GM04504 (cell line): Measurements from ENCODE around the gene SEC14L6.

Experiments used
- DNase-seq: peaks from one replicate; pipeline ENCODE4 v3.0.0-alpha.2; 2012; ENCODE audit warnings: low read depth

SEC14L6 gene

DNA sequence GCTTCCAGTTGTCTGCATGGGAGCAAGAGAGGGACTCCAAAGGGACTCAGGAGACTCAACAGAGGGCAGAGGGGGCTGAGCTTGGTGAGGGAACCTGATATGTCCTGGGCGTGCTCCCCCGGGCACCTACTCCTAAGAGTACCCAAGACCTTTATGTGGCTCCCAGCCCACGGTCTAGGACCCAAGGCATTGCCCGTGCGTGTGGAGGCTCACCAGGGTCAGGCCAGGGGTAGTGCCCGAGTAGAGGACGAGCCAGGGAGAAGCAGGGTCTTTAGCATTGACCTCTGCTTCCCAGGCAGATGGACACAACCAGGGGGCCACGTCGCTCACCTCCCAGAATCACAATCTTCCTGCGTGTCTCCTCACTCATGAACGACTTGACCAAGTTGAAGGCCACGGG lies 54.4 kb downstream of the SEC14L6 start:
- no peak for DNase-seq

DNA sequence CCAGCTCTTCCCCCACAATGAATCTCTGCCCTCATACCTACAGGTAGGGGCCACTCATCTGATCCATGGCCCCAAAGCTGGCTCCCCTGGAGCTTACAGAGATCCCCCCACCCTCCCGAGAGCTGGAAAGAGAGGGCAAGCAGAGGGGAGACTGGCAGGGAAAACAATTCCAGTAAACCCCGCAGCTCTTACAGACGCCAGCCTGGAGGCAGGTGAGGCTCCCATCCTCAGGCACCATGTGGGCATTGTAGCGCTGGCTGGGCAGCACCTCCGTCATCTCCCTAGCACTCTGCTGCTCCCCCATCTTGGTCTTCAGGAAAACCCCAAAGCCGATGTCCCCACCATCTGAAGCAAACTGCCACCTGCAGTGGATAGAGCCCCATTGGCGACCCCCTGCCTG lies 55.2 kb downstream of the SEC14L6 start:
- no peak for DNase-seq

DNA sequence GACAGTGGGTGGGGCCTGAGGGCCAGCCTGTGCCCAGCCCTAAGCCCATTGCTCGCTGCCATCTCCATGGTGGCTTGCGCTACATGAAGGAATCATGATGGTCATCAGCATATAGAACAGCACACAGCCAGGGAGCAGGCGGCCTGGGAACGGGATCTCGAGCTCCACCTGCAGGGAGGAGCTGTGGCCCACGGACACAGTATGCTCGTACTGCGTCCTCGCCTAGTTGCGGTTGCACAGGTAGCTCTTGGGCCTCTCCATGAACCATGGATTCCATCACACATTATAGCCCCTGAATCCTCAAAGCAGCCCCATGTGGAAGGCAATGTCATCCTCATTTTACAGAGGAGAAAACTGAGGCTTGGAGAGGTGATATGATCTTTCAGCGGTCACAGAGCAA lies 56.1 kb downstream of the SEC14L6 start:
- no peak for DNase-seq

DNA sequence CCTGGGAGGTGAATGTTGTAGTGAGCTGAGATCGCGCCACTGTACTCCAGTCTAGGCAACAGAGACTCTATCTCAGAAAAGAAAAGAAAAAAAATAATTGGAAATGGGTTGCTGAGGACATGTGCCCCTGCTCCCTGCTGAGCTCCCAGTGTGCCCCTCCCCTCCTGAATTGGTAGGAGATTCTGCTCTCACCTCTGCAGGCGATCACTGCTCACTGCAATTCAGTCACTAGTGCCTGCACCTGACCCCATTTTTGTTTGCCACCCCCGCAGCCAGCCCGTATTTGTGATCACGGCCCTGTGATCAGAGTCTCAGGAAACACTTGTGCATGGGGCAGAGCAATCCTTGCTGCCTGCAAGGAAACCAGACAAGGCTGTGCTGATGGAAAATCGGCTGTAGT lies 58.4 kb downstream of the SEC14L6 start:
- no peak for DNase-seq

DNA sequence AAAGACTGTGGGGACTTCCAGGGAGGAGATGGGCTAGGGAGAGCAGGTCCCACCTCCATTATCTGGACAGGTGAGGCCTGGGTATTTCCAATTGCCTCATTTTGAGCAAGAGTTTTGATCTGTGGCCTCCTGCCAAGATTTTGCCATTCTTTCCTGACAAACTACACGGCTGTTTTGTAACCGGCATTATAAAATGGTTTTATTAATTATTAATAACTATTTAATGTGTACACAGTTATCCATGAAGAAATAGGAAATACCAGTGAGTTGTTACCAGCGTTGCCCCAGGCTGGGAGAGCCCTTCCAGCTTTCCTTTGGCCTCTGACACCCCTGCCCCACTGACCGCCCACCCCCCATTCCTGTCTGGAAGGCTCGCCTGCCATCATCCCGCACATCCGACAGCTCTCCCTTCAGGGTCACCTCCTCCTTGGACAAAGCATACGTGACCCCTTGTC lies 59.9 kb downstream of the SEC14L6 start:
- no peak for DNase-seq

DNA sequence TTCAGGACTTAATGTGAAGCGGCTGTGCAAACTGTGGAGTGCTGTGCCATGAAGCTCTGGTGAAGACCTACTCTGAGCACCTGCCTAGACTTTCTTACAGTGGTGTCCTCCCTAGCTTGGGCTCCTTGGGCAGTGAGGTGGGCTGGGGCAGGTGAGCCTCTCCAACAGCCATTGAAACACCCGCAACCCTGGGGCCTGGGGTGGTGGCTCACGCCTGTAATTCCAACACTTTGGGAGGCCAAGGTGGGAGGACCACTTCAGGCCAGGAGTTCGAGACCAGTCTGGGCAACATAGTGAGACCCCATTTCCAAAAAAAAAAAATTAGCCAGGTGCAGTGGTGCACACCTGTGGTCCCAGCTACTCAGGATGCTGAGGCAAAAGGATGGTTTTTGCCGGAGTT lies 60.4 kb downstream of the SEC14L6 start:
- no peak for DNase-seq

DNA sequence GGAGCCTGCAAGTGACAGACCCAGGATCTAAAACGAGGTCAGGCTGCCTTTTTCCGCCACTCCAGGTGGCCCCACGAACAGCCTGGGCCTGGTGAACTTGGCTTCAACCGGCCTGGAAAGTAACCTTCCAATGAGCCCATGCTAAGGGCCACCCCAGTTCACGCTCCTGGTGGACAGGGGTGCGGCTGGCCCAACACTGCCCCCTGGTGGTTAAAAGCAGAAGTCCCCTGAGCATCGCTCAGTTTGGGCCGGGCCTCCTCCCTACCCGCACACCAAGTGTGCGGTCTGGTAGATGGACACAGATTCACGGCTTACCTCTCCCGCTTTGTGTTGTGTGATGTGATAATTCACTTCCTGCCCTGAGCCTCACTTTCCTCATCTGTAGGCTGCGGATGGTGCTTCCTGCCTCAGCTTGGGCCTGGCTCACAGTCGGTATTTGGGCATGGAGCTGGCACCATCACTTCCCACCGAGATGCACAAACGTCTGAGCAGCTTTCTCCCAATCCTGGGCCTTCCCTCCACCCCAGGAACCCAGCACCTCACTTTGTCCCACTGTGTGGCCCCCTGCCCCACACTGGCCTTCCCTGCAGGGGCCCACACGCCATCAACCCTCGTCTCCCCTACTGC lies 61.1 kb downstream of the SEC14L6 start:
- DNase-seq = peak; percentile 23

DNA sequence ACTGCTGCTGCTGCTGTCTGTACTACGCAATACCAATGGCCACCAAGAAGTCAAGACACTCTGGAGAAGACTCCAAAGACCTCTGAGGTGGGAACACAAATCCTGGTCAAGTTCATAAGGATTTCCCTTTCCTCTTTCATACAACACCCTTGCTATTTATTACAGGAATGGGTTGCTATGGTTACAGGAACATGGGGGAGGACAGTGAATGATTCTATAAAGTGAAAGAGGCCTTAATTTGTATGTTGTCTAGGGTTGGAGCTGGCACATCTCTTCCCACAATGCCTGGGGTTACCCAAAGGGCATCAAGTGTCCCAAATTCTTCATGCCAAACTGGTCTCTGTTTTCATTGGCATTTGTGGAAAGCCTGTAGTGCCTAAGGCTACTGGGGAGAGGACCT lies 63.4 kb downstream of the SEC14L6 start:
- no peak for DNase-seq

DNA sequence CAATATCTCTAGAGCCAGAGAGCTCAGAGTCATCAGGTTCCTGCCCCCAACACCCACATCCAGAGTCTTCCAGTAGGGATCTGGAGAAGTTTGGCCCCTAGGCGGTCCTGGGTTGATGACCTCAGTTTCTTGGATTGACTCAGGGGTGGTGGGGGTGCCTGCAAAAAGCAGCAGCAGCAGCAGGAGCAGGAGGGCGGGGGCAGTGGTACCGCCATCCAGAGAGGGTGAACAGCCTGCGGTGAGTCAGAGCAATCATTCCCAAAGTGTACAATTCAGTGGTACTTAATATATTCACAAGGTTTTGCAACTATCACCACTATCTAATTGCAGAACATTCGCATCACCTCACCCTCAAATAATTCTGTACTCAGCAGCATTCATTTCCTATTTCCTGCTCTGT lies 64.8 kb downstream of the SEC14L6 start:
- no peak for DNase-seq

DNA sequence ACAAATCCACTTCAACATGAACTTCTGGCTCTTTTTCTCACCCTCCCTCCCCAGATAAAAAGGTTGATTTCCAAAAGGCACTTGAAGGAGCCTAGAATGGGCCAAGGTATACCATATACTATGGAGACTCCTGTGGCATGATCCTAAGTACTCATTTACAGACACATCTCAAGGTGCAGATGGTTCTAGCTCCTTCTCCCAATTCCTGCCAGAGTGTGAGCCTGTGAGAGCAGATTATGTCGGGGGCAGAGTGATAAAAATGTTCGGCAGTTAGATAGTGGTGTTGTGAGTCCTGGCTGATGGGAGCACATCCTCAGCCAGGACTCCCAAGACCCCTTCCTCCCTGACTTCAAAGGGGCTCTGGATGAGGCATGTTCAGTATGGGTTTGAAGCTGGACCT lies 66.6 kb downstream of the SEC14L6 start:
- DNase-seq = no peak

DNA sequence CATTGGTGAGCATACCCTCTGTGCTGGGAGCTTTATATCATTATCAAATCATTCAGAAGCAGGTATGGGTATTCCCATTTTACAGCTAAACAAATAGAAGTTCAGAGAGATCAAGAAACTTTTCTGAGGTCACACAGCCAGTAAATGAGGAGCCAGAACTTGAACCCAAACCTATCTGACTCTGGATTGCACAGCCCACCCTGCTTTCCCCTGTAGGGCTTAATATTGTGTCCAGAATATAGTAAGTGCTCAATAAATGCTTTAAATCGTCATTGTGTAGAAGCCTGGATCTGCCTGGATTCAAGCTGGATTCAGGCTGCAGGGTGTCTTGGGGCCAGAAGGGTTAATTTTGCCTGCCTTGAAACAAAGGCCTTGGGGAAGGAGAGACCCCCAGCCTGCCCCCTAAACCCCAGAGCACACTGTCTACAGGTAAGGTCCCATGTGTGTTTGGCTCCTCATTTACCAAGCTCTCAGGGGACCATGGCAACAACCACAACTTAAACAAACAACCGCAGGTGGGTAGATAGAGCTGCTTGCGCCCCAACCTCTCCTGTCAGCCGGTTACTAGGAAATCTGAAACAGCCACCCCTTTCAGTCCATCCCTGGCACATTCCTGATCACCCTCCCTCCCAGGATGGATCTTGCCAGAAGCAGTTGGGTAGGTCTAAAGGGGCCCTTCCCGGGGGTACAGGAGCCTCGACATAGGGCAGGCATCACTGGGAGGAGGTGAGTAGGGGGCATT lies 71.7 kb downstream of the SEC14L6 start:
- no peak for DNase-seq

DNA sequence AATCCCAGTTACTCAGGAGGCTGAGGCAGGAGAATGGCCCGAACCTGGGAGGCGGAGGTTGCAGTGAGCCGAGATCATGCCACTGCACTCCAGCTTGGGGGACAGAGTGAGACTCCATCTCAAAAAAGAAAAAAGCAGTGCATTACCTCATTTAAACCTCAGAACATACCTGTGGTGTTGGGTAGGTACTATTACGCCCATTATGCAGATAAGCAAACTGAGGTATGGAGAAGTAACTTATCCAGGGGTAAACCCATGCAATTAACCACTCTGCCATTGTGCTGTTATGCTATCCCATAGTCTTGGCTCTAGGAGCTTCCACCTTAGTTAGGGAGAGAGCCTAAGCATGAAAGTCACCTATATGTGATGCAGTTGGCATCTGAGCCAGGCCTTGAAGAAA lies 72.4 kb downstream of the SEC14L6 start:
- DNase-seq = no peak

DNA sequence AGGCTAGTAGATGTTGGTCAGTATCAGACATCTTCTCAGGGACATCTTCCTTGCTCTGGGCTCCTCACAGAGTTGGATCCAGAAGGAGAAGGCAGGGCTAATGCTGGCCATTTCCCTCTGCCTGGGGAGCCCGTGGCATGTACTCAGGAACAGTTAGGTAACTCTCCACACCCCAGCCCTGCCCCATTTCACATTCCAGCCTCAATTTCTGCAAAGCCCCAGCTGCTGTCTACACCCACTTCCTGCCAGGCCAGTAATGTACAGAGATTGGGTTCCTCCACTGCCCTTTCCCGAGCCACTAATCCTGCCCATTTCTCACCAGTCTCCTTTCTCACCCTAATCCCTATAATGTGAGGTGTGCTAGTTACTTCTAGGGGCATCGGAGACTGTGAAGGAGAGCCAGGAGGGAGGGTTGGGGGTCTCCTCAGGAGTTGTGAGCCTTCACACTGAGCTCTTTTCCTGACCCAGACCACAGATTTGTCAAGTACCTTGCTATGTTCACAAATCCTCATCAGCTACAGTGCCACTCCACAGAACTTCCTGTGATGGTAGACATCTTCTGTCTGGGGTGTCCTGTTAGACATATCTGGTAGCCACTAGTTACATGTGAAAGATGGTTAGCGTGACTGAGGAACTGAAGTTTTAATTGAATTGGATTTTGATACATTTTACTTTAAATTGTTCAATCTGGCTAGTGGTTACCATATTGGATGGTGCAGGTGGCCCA lies 73.4 kb downstream of the SEC14L6 start:
- no peak for DNase-seq
